Measurements from ENCODE around the gene CACNA1B.

- TF ChIP-seq POLR2A (IDR thresholded peaks at IDR 0.05; ENCODE audit: low read depth): no peak
- TF ChIP-seq EP300 (IDR thresholded peaks at IDR 0.05): no peak
These were observed 153.6 kb downstream of the CACNA1B start for GRCh38 chr9:138031186-138031585.

All from esophagus muscularis mucosa (tissue), 2 donors.